Vagina (tissue), 2 donors: ENCODE data around the gene MACROD2.

Source experiments
- CTCF ChIP-seq, 3 experiments: fragments of 450-650 bp in 2 of 3; fragments of 200-600 bp in 1 of 3; sonication (generic) in 1 of 3; IDR thresholded peaks; one replicate each; pipeline ENCODE4 v1.5.1; 2017 to 2019; ENCODE audit warnings: antibody characterized with exemption in 3 of 3, mild to moderate bottlenecking in 2 of 3, moderate library complexity in 2 of 3
- POLR2AphosphoS5 ChIP-seq, 2 donors: sonication (generic); formaldehyde crosslinking; IDR thresholded peaks; one replicate each; pipeline ENCODE4 v1.9.0; 2017; ENCODE audit warnings: antibody characterized with exemption in 2 of 2, mild to moderate bottlenecking in 2 of 2, low read depth in 1 of 2; ENCODE audit not compliant: insufficient read depth in 1 of 2

GRCh38 chr20:15178581-15178980 is 1183.3 kb downstream of the MACROD2 start:
- TF ChIP-seq CTCF (IDR thresholded peaks at IDR 0.05) (no peak), POLR2AphosphoS5 (IDR thresholded peaks at IDR 0.05; ENCODE audit: insufficient read depth in 1 of 2, low read depth in 1 of 2) (no peak)
